ENCODE measurements around the gene TNFRSF12A. TPM values are rescaled to one million over a fixed set of nuclear protein-coding genes. Genes with fewer than 3 reads are reported as not detected.

Gene TNFRSF12A
- total RNA-seq, 1 donor from 2014 or later: 12.3 TPM

DNA sequence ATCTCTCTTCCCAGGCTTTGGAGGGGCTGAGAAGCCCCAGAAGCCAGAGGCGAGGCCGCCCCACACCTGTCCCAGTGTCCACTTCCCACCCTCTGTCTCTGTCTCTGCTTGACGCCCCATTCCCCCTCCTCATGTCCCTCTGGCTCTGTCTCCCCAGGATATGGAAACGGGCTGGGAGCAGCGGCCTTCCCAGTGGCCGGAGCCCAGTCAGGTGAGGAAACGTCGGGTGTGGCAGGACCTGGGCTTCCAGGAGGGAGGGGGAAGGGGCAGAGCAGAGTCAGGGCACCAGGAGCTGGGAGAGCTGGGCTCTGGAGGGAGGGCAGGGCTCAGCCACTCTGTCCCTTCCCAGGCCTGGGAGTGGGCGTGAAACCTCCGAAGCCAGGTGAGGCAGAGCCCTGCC is 29.3 kb upstream of the TNFRSF12A start:
- Histone ChIP-seq H3K9me3 (no peaks in the 10 kb centered on the region), H3K27me3 (no peaks in the 10 kb centered on the region), H3K4me1 (peaks cover 9% of the 10 kb centered on the region), H3K36me3 (no peaks in the 10 kb centered on the region), H3K4me3 (no peak overlapping the region), H3K27ac (no peak overlapping the region)
- TF ChIP-seq POLR2A (IDR thresholded peaks at IDR 0.05) (no peak), POLR2AphosphoS5 (IDR thresholded peaks at IDR 0.05; ENCODE audit: insufficient read depth in 1 of 2, low read depth in 1 of 2) (no peak)
- TF ChIP-seq, protein P1, sequence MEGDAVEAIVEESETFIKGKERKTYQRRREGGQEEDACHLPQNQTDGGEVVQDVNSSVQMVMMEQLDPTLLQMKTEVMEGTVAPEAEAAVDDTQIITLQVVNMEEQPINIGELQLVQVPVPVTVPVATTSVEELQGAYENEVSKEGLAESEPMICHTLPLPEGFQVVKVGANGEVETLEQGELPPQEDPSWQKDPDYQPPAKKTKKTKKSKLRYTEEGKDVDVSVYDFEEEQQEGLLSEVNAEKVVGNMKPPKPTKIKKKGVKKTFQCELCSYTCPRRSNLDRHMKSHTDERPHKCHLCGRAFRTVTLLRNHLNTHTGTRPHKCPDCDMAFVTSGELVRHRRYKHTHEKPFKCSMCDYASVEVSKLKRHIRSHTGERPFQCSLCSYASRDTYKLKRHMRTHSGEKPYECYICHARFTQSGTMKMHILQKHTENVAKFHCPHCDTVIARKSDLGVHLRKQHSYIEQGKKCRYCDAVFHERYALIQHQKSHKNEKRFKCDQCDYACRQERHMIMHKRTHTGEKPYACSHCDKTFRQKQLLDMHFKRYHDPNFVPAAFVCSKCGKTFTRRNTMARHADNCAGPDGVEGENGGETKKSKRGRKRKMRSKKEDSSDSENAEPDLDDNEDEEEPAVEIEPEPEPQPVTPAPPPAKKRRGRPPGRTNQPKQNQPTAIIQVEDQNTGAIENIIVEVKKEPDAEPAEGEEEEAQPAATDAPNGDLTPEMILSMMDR (IDR thresholded peaks at IDR 0.05): no peak
- DNase-seq (ENCODE audit: extremely low spot score in 2 of 2): no peak
- intact Hi-C loops (cut with DNase I): no loop called here

DNA sequence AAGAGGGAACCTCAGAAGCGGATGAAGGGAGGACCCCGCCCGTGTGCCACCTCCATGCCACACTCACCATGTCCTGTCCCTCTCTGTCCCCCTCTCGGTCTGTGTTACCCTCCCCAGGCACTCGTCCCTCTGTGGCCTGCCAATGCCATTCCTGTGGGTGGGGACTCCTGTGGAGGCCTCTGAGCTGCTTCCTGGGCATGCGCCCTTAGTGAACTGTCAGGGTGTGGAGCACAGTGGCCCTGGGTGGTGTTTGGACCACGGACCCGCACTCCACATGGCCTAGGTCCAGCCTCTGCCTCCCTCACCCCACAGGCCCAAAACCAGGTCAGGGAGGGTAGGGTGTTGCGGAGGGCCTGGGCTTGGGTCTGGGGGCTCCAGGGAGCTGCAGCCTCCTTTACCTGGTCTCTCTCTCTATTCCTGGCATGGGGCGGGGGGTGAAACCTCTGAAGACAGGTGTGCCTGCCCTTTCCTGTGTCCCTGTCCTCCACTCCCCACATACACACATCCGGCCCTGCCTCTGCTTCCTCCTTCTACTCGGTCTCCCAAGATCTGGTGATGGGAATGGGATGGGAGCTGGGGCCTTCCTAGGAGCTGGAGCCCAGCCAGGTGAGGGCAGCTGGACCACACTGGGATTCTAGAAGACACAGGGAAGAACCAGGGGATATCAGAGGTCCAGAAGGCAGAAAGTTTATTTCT is 28.5 kb upstream of the TNFRSF12A start:
- H3K27ac ChIP-seq: no peak overlapping the region
- no peaks in the 10 kb centered on the region for H3K36me3 ChIP-seq
- no peak for DNase-seq (ENCODE audit: extremely low spot score in 2 of 2)
- H3K9me3 ChIP-seq: no peaks in the 10 kb centered on the region
- no peak for TF ChIP-seq POLR2AphosphoS5 (IDR thresholded peaks at IDR 0.05; ENCODE audit: insufficient read depth in 1 of 2, low read depth in 1 of 2)
- no peaks in the 10 kb centered on the region for H3K27me3 ChIP-seq
- peaks cover 8% of the 10 kb centered on the region for H3K4me1 ChIP-seq
- H3K4me3 ChIP-seq: no peak overlapping the region
- intact Hi-C loops (cut with DNase I): no loop called here

DNA sequence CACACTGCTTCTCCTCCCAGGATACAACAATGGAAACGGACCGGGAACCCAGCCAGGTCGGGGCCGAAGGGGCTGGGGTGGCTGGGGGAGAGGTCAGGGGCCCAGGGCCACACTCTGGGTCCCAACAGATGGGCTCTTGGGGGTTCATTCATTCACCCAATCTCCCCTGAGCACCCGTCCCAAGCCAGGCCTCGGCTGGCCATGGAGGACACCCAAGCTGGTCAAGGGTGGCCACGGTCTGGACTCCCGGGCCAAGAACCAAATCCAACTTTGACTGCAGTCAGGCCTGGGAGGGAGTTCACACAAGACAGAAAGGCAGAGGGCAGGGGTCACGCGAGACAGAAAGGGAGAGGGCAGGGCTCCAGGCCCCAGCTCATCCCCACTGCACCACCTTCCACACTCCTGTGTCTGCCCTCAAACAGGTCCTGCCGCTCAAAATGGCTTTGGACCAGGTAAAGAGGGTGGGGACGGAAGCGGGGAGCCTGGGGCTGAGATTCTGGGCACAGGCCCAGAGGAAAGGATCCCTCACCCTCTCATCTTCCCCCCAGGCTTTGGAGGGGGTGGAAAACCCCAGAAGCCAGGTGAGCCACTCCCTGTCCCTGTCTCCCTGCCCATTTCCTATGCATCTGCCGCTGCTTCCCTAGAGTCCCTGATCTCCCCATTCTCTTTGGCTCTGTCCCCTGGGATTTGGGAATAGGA is 27.6 kb upstream of the TNFRSF12A start:
- H3K27me3 ChIP-seq: no peaks in the 10 kb centered on the region
- no peak overlapping the region for H3K27ac ChIP-seq
- H3K4me1 ChIP-seq: peaks cover 8% of the 10 kb centered on the region

DNA sequence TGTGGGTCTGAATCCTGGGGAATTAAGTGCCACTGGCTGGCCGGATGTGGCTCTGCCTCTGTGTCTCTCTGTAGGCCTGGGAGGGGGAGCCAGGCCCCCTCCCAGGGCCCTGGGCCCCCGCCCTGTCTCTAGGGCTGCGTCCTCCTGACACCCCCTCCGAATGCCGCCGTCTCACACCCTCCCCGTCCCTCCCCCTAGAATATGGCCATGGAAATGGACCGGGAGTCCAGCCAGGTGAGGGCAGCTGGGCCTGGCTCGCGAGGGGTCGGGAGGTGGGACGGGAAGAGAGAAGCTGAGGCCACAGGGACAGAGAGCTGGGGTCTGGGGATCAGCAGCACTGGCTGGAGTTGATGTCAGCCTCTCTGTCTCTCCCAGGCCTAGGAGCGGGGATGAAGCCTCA is 23.9 kb upstream of the TNFRSF12A start:
- H3K4me1 ChIP-seq: peaks cover 8% of the 10 kb centered on the region
- no peak for DNase-seq (ENCODE audit: extremely low spot score in 2 of 2)
- H3K9me3 ChIP-seq: no peaks in the 10 kb centered on the region
- H3K27me3 ChIP-seq: no peaks in the 10 kb centered on the region
- TF ChIP-seq, protein P1 (IDR thresholded peaks at IDR 0.05): no peak
- TF ChIP-seq POLR2A (IDR thresholded peaks at IDR 0.05) (no peak), POLR2AphosphoS5 (IDR thresholded peaks at IDR 0.05; ENCODE audit: insufficient read depth in 1 of 2, low read depth in 1 of 2) (no peak)
- no peak overlapping the region for H3K27ac ChIP-seq
- intact Hi-C loops (cut with DNase I): no loop called here
- no peak overlapping the region for H3K4me3 ChIP-seq
- no peaks in the 10 kb centered on the region for H3K36me3 ChIP-seq

More for the DNA sequence above, 27.6 kb upstream of the TNFRSF12A start:
- Histone ChIP-seq H3K9me3 (no peaks in the 10 kb centered on the region), H3K4me3 (no peak overlapping the region), H3K36me3 (no peaks in the 10 kb centered on the region)
- TF ChIP-seq POLR2AphosphoS5 (IDR thresholded peaks at IDR 0.05; ENCODE audit: insufficient read depth in 1 of 2, low read depth in 1 of 2): no peak
- TF ChIP-seq, protein P1 (IDR thresholded peaks at IDR 0.05): no peak
- no peak for TF ChIP-seq POLR2A (IDR thresholded peaks at IDR 0.05)
- intact Hi-C loops (cut with DNase I): no loop called here
- DNase-seq (ENCODE audit: extremely low spot score in 2 of 2): no peak

- TF ChIP-seq POLR2AphosphoS5 (IDR thresholded peaks at IDR 0.05; ENCODE audit: insufficient read depth in 1 of 2, low read depth in 1 of 2): no peak
- TF ChIP-seq, protein P1 (IDR thresholded peaks at IDR 0.05): no peak
- TF ChIP-seq POLR2A (IDR thresholded peaks at IDR 0.05): no peak
- H3K27me3 ChIP-seq: no peaks in the 10 kb centered on the region
- H3K9me3 ChIP-seq: no peaks in the 10 kb centered on the region
- intact Hi-C loops (cut with DNase I): no loop called here
- H3K27ac ChIP-seq: no peak overlapping the region
- no peak for DNase-seq (ENCODE audit: extremely low spot score in 2 of 2)
- peaks cover 3% of the 10 kb centered on the region for H3K4me1 ChIP-seq
- no peaks in the 10 kb centered on the region for H3K36me3 ChIP-seq
- no peak overlapping the region for H3K4me3 ChIP-seq
Observed at GRCh38 chr16:2999929-3000328, 20.2 kb upstream of the TNFRSF12A start.

Data from vagina (tissue), 2 donors.